Measurements from ENCODE around the gene SPPL2A.

The SPPL2A gene

DNA sequence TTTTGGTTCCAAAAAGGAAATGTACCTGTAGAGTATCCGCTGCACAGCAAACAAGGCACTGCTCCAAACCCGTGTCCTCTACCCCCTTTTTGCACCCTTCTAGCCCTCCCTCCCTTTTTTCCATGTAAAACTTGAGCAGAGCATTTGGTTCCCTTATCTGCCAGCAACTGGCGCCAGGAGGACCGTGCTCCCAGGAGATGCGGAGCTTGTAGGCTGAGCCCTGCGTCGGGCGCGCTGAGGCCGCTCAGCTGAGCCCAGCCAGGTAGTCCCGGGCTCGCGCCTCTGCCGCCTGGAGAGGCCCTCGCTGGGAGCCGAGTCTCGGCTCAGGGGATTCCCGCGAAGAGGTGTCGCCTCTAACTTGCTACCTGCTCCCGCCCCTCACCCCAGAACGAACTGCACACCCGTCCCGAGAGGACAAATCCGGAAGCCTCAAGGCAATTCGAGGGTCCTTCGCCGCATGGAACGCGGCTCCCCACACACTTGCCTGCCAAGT, 79.5 kb downstream of the SPPL2A start:
- peak; percentile 34 for DNase-seq

DNA sequence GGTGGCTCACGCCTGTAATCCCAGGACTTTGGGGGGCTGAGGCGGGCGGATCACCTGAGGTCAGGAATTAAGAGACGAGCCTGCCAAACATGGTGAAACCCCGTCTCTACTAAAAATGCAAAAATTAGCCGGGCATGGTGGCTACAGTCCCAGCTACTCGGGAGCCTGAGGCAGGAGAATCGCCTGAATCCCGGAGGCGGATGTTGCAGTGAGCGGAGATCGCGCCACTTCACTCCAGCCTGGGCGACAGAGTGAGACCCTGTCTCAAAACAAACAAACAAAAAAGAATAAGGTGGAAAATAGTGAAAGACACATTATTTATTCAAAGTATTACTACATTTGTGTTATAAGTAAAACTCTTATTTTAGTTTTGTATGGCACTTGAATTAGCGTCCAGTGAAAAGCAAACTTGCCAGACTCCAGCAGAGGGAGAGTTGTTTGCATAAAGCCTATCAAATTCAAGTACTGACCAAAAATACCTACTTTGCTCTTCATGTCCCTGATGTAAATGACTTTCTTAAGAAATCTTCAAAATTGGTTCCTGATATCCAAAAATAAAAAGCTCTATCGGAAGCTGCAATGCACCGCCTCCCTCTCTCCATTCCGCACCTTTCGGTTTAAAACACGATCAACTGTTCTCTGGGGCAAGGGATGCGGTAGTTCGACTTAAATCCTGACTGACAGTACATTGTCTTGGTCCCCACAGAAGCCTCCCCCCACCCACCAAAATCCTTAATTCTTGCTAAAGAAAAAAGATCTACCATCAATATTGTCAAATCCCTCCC, 80.1 kb downstream of the SPPL2A start:
- no peak for DNase-seq

DNA sequence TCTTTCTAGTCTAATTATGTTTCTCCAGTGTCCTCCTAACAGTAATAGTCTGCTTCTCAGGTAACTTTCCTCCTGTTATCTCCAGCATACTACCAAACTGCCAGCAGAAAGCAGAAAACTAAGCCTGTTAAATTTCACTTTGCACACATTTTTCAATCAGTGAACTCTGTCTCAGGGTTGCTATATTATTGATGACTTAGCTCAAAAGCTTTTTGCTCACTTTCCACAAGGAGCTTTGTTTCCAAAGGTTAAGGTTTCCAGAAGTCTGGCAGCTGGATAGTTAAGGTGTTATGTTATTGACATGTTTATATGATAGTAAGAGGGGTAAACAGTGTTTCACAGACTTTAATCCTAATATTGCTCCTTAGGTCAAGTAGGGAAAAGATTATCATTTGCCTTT, 84.0 kb downstream of the SPPL2A start:
- no peak for DNase-seq

DNA sequence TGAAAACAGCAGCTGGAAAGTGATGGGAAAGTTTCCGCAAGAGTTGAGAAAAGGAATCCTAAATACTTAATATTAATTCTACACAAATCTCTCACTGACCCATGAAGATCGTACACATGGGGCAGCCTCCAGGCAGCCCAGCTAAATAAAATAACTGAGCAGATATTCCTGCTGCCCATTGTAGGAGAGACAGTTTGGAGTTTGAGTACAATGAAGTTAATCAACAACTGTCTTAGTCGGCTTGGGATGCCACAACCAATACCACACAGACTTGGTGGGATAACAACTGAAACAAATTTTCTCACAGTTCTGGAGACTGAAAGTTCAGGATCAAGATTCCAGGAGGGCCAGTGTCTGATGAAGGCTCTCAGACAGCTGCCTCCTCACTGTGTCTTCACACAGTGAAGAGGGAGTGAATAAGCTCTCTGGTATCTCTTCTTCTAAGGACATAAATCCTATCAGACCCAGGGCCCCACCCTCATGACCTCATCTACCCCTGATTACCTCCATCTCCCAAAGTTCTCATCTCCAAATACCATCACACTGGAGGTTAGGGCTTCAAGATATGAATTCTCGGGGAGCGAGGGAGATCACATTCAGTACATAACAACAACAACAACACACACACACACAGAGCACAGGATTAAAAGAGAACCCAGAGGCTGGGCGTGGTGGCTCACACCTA, 88.6 kb downstream of the SPPL2A start:
- no peak for DNase-seq

DNA sequence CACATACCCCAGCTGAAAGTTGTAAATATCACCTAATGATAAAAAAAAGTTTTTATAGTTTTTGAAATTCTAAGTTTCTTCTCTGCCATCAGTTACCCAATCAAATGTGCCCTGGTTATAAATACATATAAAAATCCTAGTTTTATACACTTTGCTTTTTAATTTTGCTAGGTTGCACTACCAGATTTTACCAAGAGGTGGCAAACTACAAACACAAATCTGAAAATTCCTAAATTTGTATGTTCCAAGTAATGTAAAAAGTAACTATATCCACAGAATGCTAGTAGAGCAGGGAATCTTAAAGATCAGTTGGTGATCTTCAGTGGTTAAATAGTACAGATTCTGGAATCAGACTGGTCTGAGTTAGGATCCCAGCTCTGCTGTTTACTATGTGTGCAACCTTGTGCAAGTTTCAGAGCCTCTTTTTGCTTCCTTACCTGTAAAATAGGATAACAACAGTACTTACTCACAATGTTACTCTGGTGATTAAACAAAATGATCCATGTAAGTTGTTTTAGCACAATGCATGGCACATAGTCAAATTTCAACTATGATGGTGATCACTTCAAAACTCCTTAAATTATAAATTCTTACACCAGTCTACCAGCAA, 89.9 kb downstream of the SPPL2A start:
- peak; percentile 4 for DNase-seq

DNA sequence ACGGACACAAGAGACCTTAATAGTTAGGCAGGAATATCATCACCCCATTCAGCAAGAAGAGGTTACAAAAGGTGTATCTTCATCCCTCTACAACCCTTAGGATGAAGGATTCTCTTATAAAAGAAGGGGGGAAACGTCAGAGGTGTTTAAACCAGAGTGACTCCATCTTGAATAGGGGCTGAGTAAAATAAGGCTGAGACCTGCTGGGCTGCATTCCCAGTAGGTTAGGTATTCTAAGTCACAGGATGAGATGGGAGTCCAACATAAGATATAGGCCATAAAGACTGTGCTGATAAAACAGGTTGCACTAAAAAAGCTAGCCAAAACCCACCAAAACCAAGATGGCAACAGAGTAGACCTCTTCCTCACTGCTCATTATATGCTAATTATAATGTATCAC, 95.4 kb downstream of the SPPL2A start:
- DNase-seq, result no peak

DNA sequence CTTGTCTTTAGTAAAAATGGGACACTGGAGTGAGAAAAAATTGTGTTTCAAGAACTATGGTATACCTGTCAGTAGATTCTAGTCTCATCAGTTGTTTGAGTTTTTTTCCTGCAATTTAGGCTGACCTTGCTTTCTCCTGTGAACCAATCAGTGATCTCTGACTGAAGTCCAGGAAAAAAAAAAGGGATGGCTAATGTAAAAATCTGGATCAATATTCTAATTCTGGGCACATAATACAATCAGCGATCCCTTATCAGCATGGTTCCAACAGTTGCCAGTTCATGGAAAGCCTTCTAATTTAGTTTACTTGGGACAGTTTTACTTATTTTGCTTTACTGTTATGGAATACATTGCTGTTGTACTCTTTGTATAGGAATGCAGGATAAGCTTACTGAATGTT, 95.9 kb downstream of the SPPL2A start:
- DNase-seq, result no peak

DNA sequence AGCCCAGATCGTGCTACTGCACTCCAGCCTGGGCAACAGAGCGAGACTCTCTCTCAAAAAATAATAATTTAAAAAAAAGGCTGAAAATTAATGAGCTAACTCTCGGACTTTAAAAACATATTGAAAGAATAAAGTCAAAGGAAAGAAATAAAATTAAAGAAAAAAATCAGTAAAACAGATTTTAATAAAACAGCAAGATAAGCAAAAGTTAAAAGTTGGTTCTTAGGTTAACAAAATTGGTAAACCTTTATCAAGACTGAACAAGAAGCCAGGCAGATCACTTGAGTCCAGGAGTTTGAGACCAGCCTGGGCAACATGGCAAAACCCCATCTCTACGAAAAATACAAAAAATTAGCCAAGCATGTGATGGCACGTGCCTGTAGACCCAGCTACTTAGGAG, 99.6 kb downstream of the SPPL2A start:
- no peak for DNase-seq

DNA sequence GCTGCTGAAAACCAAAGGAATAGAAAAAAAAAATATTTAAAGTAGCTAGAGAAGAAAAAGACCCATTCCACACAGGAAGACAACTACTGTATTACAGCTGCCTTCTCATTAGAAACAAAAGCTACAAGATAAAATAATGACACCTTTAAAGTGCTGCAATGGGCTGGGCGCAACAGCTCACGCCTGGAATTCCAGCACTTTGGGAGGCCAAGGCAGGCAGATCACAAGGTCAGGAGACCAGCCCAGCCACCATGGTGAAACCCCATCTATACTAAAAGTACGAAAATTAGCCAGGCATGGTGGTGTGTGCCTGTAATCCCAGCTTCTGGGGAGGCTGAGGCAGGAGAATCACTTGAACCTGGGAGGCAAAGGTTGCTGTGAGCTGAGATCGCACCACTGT, 110.0 kb downstream of the SPPL2A start:
- no peak for DNase-seq

DNA sequence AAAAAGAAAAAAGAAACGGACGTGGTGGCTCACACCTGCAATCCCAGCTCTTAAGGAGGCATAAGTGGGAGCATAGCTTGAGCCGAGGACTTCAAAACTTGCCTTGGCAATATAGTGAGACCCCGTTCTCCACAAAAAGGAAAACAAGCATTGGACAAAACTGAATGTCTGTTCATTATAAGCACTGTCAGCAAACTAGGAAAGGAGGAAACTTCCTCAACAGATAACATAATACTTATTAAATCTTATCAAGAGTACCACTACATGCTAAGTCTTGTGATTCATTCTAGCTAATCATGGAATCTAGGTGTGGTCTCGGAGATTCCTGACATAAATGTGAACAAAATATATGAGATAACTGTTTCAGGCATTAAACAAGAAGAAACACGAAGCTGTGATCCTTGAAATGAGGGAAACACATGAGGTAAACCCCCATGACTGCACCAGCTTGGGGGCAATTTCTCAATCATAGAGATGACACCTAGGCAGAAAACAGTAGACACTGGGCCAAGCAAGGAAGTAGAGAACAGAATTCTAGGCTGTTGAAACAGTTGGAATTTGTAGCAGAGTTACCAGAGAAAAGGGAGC, 112.3 kb downstream of the SPPL2A start:
- no peak for DNase-seq

DNA sequence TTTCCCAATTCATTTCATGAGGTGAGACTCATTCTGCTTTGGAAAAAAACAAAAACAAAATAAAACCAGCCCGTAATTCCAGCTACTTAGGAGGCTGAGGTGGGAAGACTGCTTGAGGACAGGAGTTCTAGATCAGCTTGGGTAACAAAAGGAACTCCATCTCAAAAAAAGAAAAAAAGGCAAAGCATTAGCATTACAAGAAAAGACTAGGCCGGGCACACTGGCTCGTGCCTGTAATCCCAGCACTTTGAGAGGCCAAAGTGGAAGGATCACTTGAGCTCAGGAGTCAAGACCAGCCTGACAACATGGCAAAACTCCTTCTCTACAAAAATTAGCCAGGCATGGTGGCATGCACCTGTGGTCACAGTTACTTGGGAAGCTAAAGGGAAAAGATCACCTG, 112.8 kb downstream of the SPPL2A start:
- DNase-seq, result no peak
